Measurements from ENCODE around the gene EXOSC3.

DNA sequence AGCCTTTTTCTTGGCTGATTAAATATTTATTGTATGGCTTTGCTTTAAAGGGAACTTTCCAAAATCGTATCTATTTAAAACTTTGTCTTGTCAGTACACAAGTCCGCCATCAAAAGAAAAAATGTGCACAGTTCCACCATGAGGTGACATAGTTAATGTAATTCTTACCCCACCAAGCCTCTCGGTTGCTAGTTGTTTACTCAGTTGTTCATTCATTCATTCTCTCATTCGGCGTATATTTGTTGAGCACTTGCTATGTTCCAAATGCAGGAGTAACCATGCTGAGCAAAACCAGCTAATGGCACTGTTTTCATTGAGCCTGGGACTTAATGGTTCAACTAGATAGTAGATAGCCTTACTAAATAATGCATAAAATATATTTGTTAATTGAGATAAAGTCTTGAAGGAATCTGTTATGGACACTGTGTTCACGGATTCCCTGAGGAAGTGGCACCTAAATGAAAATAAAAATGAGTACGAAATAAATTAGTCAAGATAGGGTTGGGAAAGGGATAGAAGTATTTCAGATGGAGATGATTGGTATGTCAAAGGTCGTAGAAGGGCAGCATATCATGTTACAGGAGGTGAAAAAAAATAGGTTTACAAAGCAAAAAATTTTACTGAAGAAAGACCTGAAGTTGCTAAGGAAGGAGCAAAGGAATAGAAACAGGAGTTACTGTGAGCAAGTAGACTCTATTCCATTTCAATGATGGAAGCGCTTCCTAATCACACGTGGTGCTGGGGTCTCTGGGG is 17.3 kb upstream of the EXOSC3 start:
- TF ChIP-seq POLR2A (IDR thresholded peaks at IDR 0.05; ENCODE audit: low read length) (no peak), GATA1 (IDR thresholded peaks at IDR 0.05; ENCODE audit: low read depth, low read length) (no peak)

All from erythroblast (primary cell).